NCI-H2107 treated with DMSO at 0.1 percent for 48 hours (cell line): ENCODE data around the gene GIGYF1.
A peak's percentile ranks its signal among the peaks of the same experiment; 100 is the strongest.
"Not testable (repeated sequence)": the region's sequence is repeated elsewhere in the genome, so short reads cannot be mapped to it uniquely, and the experiment has no call there.

Experiments
- DNase-seq: peaks from one replicate; lab custom pipeline; 2025; ENCODE audit not compliant: unreplicated experiment; lab: John Stamatoyannopoulos, UW

Gene GIGYF1

DNA sequence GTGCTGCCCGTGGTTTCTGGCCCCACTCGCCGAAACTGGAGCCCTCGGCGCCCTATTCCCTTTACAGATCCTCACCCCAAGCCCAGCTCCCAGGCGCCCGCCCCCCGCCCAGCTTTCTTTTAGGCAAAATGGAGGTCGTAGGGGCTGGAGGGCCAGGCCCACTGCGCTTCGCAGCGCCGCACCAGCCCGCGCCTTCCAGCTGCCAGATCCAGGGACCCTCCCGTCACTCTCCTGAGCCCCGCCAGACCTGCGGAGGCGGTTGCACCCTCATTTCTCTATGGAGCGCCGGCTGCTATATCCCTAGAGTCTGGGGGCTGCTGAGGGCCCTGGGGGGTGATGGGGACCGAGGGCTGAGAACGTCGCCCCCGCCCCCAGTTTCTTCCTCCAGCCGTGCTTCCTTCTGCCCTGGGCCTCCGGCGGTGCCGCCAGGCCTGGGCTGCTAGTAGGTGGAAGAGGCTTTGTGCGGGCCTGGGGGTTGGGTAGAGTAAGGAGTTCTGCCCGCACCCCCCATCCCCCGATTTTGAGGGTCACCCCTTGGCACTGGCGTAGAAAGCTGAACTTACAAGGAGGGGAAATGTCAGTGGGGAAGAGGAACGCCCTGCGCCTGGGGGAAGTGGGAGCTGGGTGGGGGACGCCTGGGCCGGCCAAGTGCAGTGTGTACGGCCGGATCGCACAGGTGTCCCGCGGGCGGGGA lies 19.5 kb downstream of the GIGYF1 start:
- DNase-seq: no peak

DNA sequence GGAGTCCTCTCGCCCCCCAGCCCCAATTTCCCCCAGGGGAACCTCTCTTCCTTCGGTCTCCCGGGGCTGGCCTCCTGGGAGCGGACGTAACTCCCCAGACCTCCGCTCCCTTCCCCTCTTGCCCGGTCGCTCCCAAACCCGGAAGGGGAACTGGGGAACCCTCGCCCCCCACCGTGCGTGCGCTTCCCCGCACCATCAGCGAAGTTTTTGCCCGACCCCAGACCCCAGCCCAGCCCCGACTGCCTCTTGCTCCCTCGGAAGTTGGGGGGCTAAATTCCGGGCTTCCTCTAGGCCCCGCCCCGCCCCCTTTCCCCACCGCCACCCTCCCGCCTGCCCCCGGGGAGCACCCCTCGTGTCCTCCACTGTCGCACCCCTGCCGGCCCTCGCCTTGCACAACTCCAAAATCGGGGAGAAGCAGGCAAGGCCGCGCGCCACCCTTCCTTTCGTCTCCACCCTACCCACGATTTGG lies 20.1 kb downstream of the GIGYF1 start:
- DNase-seq: no peak

DNA sequence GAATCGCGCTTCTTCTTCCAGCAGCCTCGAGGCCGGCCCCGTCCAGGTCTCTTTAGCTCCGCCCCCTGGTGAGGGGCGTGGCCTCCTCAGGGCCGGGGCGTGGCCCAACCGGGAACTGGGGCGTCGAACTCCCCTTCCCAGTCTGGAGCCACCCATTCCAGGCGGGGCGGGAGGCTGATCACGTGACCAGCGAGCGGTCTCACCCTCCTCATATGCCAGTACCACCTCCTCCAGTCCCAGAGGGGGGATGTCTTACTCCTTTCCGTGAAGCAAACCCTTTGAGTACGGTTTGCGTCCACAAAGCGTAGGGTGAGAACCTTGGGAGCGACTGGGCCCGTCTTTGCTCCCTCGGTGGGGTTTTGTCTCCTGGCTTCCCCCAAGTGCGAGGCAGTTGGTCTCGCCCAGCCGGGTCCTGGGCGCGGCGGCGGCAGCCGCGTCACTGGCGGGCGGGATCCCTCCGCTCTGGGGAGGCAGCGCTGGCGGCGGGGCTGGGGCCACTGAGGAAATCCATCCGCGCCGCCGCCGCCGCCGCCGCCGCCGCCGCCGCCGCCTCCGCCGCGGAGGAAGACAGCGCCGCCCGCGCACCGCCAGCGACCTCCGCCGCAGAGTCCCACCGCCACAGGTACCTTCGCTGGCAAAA lies 20.6 kb downstream of the GIGYF1 start, which contains the start of gene GNB2:
TSS of gene GNB2 (plus strand) at position 439 of the 640 bp plus-strand sequence. CDS start 2,526 bp downstream, outside the sequence.
- DNase-seq: peak; percentile 95

DNA sequence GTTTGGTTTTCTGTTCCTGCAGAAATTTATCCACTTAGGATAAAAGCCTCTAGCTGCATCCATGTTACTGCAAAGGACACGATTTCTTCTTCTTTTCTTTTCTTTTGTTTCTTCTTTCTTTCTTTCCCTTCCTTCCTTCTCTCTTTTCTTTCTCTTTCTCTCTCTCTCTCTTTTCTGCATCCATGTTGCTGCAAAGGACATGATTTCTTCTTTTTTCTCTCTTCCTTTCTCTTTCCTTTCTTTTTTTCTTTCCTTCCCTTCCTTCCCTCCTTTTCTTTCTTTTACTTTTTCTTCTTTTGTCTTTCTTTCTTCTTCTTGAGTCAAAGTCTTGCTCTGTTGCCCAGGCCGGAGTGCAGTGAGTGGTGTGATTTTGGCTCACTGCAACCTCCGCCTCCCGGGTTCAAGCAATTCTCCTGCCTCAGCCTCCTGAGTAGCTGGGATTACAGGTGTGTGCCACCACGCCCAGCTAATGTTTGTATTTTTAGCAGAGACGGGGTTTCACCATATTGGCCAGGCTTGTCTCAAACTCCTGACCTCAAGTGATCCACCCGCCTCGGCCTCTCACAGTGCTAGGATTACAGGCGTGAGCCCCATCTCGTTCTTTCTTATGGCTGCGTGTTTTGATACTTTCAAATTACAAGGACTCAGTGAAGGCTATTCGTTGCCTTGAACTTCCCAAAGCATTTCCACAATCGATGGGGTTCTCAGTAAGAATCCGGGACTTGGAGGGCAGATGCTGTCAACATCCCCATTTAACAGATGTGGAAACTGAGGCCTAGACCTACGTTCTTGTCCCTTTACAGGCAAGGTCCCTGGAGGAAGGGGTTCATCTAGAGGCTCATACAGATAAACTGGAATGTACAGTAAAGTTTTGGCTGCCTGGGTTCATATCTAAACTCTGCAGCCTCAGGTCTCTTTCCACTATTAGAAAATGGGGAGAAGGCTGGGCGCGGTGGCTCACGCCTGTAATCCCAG lies 22.4 kb downstream of the GIGYF1 start:
- DNase-seq: no peak

DNA sequence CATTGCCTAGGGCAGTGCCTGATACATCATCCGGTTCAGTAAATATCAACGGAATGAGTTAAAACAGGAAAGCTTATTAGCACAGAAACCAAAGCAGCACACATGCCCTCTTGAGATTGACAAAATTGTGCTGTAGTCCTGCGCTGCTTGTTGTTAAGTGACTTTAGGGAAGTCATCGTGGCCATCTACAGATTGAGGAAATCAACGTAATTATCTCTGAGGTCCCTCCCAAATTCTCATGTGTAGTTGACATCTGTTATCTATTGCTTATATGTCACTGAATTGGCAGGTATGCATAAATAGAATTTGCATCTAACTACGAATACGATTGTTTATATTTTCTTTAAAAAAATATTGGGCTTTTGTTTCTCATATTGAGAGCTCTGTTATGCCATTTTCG lies 24.0 kb downstream of the GIGYF1 start:
- no peak for DNase-seq

DNA sequence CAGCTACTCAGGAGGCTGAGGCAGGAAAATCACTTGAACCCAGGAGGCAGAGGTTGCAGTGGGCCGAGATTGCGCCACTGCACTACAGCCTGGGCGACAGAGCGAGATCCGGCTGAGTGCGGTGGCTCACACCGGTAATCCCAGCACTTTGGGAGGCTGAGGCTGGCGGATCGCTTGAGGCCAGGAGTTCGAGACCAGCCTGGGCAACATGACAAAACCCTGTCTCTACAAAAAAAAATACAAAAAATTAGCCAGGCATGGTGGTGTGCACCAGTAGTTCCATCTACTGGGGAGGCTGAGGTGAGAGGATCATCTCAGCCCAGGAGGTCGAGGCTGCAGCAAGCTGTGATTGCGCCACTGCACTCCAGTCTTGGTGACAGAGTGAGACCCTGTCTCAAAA lies 24.9 kb downstream of the GIGYF1 start:
- not testable (repeated sequence) for DNase-seq

DNA sequence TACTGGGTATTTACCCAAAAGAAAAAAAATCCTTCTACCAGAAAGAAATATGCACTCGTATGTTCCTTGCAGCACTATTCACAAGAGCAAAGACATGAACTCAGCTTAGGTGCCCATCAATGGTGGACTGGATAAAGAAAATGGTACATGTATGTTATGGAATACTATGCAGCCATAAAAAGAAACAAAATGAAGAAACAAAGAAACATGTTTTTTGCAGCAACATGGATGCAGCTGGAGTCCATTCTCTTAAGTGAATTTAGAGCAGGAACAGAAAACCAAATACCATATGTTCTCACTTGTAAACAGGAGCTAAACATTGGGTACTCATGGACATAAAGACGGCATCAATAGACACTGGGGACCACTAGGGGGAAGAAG lies 26.0 kb downstream of the GIGYF1 start:
- DNase-seq: no peak

DNA sequence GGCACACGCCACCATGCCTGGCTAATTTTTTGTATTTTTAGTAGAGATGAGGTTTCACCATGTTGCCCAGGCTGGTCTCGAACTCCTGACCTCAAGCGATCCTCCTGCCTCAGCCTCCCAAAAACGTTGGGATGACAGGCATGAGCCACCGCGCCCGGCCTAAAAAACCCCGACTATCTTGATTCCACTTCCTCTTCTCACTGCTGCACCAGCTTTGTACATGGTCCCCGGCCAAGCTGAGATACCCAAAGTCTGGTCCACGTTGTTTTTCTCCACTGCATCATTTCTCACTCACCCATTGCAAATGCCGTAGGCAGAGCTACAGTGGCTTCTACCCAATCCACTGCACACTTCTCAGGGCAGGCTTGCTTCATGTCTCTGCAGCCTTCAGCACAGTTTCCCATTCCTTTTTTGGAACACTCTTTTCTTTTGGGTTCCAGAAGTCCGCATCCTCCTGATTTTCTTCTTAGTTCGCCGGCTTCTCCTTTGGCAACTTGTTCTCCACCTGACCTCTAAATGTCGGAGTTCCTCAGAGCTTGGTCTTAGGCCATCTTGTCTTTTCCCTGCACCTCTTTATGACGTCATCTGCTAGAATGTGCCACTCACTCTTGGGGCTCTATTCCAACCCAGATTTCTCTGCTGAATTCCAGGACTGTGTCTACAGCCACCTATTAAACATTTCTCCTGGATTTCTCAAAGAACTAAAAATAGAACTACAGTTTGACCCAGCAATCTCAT lies 26.6 kb downstream of the GIGYF1 start:
- no peak for DNase-seq

DNA sequence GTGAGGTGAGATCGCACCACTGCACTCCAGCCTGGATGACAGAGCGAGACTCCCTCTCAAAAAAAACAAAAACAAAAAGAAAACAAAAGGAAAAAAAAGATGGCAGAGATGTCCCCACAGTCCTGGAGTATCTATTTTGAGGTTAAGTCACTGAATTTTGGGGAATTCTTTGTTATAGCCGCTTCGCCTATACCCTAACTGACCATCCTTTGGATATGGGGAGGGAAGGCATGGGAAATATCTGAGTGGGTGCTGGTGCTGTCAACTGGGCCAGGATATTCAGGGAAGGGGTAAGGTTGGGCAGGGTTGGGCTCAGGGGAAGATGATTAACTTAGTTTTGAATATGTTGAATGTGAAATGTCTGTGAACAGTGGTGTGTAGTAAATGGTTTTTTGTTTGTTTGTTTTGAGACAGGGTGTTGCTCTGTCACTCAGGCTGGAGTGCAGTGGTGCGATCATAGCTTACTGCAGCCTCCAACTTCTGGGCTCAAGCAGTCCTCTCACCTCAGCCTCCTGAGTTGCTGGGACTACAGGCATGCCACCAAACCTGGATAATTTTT lies 28.8 kb downstream of the GIGYF1 start:
- no peak for DNase-seq

DNA sequence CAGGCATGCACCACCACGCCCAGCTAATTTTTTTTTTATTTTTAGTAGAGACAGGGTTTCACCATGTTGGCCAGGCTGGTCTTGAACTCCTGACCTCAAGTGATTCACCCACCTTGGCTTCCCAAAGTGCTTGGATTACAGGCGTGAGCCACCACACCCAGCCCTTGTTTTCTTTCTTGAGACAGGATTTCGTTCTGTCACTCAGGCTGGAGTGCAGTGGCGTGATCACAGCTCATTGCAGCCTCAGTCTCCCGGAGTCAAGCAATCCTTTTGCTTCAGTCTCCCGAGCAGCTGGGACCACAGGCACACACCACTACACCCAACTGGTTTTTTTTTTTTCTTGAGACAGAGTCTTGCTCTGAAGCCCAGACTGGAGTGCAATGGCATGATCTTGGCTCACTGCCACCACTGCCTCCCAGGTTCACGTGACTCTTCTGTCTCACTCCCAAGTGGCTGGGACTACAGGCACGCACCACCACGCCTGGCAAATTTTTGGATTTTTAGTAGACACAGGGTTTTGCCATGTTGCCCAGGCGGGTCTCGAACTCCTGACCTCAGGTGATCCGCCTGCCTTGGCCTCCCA lies 31.8 kb downstream of the GIGYF1 start:
- not testable (repeated sequence) for DNase-seq

DNA sequence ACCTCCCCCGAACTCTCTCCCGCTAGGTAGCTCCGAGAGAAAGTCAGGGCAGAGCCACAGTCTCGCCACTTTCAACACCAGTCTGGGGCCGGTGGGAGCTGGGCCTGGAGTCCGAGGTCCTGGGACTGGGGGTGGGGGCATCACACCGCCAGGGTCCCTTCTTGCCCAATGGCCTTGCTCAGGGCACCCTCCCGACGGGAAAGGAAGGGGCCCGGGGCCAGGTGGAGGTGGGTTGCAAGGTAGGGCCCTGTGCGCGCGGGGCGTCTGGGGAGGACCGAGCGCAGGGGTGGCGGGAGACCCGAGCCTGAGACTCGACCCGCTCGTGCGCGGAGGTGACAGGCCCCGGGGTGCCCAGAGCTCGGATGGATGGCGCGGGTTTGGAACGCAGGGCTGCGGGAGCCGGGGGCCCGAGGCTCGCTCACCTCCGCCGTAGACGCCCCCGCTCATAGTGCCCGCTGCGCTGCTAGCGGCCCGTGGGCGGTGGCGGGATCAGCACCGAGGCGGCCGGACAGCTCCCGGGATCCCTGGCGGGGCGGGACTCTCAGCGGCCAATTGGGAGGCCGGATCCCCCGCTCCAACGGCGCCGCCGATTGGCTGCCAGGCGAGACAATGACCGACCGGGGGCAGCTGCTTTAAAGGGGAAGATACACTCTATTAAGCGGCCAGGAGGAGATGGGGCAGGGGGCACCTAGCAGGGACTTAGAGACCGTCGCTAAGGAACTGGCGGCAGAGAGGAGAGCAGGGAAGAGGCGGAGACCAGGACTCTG lies 38.0 kb downstream of the GIGYF1 start, which contains the start of gene ACTL6B:
TSS of gene ACTL6B (minus strand) at position 541 of the 767 bp plus-strand sequence. CDS start at position 447, 94 bp downstream.
- peak; percentile 65 for DNase-seq

DNA sequence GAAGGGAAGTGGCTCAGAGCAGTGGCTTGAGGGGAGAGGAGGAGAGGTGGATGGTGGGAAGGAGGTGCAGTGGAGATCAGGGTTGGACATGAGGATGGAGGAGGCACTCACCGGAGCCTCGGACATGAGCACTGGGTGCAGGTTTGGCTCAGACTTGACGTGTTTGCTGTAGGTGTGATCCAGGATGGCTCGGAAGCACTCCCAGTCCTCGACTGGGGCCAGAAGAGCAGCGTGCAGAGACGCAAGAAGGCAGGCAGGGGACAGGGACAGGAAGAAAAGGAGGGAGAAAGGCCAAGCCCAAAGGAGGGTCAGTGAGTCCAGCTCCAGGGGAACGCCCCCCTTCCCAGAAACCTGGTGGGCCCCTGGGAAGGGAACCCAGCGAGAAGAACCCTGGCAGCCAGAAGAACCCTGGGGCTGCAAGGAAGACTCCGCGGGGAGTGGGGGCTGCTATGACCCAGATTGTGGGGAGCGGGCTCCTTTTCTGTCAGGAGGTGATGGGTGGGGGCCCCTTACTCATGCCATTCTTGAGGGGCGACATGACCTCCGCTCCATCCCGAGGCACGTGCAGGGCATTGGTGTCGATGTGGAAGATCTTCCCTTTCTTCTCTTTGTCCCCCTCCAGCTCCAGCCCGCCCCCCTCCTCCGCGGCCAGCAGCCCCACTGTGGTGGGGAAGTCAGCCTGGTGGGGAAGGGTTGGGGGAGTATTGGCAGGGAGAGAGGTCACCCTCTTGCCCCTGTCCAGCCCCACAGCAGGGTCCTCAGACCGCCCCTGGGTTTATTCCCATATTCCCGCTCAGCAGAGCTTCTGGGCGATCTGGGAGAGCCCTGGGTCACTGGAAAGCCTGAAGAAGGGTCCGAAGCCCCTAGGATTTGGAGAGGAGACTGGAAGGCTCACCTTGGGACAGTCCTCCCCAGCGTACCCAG lies 38.9 kb downstream of the GIGYF1 start:
- no peak for DNase-seq

DNA sequence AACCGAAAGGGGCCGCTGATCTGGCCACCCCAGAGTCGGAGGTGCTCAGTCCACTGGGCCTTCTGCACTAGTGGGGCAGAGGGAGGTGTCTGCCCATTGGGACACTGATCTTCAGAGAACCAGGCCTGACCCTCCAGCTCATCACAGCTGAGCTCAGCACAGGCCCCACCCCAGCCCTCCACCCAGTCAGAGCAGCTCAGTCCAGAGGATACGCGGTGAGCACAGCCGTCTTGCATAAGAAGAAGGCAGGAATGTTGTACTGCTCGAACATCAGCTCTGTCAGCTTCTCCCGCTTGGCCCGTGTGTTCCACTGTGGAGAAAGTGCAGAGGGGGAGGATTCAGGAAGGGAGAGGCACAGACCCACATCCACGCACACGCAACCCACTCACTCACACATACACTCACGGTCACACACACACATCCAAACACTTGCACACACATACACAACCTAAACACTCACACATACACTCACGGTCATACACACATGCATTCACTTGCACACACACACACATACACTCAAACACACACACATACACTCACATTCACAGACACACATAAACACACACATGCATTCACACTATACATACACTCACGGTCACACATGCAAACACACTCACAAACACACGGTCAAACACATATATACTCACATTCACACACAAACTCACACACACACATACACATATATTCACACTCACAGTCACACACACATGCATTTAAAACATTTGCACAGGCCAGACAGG lies 44.1 kb downstream of the GIGYF1 start:
- DNase-seq: no peak

DNA sequence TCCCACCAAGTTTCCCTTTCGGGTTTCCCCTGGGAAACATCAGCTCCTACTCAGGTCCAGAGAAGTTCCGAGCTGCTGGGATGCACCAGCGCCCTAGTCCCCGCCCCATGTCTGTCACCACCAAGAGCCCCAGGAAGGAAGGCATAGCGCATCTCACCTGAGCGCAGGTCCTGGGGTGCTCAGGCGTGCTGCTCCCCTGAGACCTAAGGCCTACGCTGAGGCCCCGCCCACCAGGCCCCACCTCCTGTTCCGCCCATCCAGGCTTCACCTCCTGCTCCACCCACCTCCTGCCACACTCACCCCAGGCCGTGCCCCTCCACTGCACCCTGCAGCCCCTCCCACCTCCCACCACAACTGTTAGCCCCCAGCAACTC lies 51.5 kb downstream of the GIGYF1 start:
- DNase-seq: peak; percentile 19

DNA sequence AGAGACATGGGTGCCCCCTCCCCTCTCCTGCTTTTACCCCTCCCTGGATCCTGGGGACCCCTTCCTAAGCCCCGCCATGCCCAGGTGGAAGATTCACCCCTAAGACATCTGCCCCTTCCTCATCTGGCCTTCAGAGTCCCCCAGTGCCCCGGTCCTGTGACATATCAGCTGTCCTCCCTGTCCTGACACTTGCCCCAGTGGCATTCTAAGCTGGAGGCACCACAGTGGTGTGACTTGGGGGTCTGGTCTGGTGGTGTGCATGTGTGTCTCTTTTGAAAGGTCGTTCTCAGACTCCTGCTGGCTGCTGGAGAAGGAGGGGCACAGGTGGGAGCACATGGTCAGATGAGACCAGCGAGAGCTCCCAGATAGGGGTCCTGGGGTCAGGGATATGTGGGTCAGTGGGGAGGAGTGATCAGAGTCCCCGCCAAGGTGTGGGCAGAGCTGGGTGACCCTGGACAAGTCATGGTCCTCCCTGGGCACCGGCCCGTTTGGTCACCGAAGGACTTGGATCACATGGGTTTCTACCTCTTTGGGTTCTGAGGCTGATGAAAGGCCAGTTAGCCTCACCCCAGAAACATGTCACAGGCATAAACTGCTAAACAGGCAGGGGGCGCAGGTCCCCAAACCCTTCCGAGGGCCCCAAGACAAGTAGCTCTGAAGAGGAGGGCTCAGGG lies 52.1 kb downstream of the GIGYF1 start:
- no peak for DNase-seq

DNA sequence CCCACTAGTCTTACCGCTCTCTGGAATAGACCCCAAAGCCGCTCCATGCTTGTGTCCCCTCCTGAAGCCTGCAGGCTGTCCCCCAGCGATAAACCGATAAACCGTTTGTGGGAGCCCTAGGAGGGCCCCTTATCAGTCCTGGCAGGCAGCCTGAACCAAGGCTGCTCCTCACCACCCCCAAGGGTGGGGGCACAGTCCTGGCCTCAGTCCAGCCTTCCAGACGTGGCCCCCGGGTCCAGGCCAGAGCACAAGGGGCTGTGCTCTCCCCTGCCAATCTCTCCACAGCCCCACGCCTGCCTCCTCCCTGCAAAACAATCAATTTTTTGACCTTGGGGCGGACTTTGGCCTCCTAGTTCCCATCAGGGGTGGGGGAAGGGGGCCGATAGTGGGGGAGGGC lies 52.6 kb downstream of the GIGYF1 start, which contains the start of gene TFR2:
TSS of gene TFR2 (minus strand) at position 90 of the 397 bp plus-strand sequence. CDS start at position 47, 43 bp downstream.
- DNase-seq: no peak
